Endothelial cell (in vitro differentiated cells): ENCODE data around the gene CHST3. TPM values are rescaled to one million over a fixed set of nuclear protein-coding genes. Genes with fewer than 3 reads are reported as not detected.

Source experiments
- DNase-seq: peaks from one replicate; pipeline ENCODE4 v3.0.0; 2021; ENCODE audit warnings: low spot score
- H3K27ac Mint-ChIP-seq: one replicate; pipeline ENCODE4 v1.8.0; 2021; ENCODE audit warnings: mixed read lengths, inconsistent platforms; ENCODE audit not compliant: unreplicated experiment
- H3K27me3 Mint-ChIP-seq: one replicate; pipeline ENCODE4 v1.8.0; 2021; ENCODE audit warnings: mild to moderate bottlenecking, moderate library complexity, mixed read lengths, inconsistent platforms; ENCODE audit not compliant: unreplicated experiment
- H3K36me3 Mint-ChIP-seq: one replicate; pipeline ENCODE4 v1.8.0; 2021; ENCODE audit warnings: mild to moderate bottlenecking, low read depth, mixed read lengths, inconsistent platforms; ENCODE audit not compliant: unreplicated experiment
- H3K4me1 Mint-ChIP-seq: one replicate; pipeline ENCODE4 v1.8.0; 2021; ENCODE audit warnings: mild to moderate bottlenecking, mixed read lengths, inconsistent platforms; ENCODE audit not compliant: unreplicated experiment
- H3K4me3 Mint-ChIP-seq: one replicate; pipeline ENCODE4 v1.8.0; 2021; ENCODE audit warnings: mild to moderate bottlenecking, mixed read lengths, inconsistent platforms; ENCODE audit not compliant: unreplicated experiment
- H3K9me3 Mint-ChIP-seq: one replicate; pipeline ENCODE4 v1.8.0; 2021; ENCODE audit warnings: mixed read lengths, inconsistent platforms; ENCODE audit not compliant: unreplicated experiment
- total RNA-seq: library from RNA; stranded (reverse); fragmentation: NEBNext Ultra II Directional; extraction: Animal tissue kit (Norgen Biotek cat#: 25700); gene quantifications from one replicate; pipeline ENCODE4 v1.2.1, GENCODE V29; 2021; ENCODE audit not compliant: unreplicated experiment
- TF ChIP-seq, protein P1 (sequence below): fragments of 200-600 bp; sonication (generic); IDR thresholded peaks from one replicate; pipeline ENCODE4 v1.5.0; 2021; ENCODE audit warnings: antibody characterized with exemption; ENCODE audit not compliant: unreplicated experiment

Gene CHST3
- total RNA-seq, 1 donor from 2014 or later, result 3.8 TPM

DNA sequence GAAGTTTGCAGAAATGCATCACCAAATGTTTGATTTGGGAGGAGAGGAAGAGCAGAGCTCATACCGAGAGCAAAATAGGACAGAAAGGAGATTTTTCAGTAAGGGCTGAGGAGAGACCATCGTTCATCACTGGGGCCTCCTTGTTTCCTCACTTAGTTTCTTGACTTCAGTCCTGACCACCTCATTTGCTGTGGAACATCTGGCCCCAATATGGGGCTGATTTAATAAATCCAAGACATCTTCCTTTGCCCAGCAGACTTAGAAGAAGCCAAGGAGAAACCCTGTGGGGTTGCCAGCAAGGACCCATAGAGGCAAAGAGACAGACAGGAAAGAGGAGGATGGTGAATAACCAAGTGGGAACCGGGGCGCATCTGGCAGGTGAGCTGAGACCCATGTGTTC, 60.4 kb downstream of the CHST3 start:
- TF ChIP-seq, protein P1, sequence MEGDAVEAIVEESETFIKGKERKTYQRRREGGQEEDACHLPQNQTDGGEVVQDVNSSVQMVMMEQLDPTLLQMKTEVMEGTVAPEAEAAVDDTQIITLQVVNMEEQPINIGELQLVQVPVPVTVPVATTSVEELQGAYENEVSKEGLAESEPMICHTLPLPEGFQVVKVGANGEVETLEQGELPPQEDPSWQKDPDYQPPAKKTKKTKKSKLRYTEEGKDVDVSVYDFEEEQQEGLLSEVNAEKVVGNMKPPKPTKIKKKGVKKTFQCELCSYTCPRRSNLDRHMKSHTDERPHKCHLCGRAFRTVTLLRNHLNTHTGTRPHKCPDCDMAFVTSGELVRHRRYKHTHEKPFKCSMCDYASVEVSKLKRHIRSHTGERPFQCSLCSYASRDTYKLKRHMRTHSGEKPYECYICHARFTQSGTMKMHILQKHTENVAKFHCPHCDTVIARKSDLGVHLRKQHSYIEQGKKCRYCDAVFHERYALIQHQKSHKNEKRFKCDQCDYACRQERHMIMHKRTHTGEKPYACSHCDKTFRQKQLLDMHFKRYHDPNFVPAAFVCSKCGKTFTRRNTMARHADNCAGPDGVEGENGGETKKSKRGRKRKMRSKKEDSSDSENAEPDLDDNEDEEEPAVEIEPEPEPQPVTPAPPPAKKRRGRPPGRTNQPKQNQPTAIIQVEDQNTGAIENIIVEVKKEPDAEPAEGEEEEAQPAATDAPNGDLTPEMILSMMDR, result no peak
- Mint-ChIP-seq H3K4me3 (no peak overlapping the region), H3K27ac (no peak overlapping the region), H3K4me1 (peaks cover 6% of the 10 kb centered on the region), H3K27me3 (peaks cover 6% of the 10 kb centered on the region), H3K9me3 (no peaks in the 10 kb centered on the region), H3K36me3 (no peaks in the 10 kb centered on the region)
- no peak for DNase-seq

DNA sequence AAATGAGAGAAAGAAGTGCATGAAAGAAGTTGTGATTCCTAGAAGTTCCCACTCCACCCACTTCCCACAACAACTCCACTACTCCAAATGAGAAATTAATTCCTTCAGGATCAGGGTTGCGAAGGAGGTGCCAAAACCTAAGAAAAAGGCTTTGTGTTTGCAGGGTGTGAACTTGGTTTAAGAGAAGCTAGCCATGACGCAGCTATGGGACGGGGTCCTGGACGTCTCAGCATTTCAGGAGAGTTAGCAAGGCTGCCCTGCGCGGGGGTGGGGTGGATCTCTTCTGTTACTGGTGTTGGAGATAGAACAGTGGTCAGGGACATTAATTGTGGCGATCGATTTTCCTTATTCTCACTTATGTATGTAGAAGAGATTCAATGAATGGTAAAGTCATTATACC, 61.2 kb downstream of the CHST3 start:
- H3K27me3 Mint-ChIP-seq, result peaks cover 4% of the 10 kb centered on the region
- H3K36me3 Mint-ChIP-seq, result no peaks in the 10 kb centered on the region
- TF ChIP-seq, protein P1, result no peak
- H3K27ac Mint-ChIP-seq, result no peak overlapping the region
- no peak overlapping the region for H3K4me3 Mint-ChIP-seq
- H3K4me1 Mint-ChIP-seq, result peaks cover 6% of the 10 kb centered on the region
- no peak for DNase-seq
- no peaks in the 10 kb centered on the region for H3K9me3 Mint-ChIP-seq

DNA sequence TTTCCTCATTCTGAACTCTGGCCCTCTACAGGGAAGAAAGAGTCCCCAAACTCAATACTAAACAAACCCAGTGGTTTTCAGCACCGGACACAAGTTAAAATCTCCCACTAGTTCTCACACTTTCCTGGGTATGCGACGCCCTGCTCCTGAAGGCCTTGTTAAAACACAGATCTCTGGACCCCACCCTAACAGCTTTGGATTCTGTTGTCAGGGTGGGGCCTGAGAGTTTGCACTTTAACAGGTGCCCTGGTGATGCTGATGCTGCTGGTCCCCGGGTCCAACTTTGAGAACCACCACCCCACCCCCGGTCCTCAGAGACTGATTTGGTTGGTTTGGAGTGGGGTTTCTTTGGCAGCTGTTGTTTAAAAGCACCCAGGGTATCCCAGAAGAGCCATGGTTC, 61.6 kb downstream of the CHST3 start:
- Mint-ChIP-seq H3K27me3 (peaks cover 5% of the 10 kb centered on the region), H3K4me3 (no peak overlapping the region), H3K36me3 (no peaks in the 10 kb centered on the region), H3K9me3 (no peaks in the 10 kb centered on the region), H3K4me1 (peaks cover 6% of the 10 kb centered on the region), H3K27ac (no peak overlapping the region)
- no peak for DNase-seq
- TF ChIP-seq, protein P1, result no peak

DNA sequence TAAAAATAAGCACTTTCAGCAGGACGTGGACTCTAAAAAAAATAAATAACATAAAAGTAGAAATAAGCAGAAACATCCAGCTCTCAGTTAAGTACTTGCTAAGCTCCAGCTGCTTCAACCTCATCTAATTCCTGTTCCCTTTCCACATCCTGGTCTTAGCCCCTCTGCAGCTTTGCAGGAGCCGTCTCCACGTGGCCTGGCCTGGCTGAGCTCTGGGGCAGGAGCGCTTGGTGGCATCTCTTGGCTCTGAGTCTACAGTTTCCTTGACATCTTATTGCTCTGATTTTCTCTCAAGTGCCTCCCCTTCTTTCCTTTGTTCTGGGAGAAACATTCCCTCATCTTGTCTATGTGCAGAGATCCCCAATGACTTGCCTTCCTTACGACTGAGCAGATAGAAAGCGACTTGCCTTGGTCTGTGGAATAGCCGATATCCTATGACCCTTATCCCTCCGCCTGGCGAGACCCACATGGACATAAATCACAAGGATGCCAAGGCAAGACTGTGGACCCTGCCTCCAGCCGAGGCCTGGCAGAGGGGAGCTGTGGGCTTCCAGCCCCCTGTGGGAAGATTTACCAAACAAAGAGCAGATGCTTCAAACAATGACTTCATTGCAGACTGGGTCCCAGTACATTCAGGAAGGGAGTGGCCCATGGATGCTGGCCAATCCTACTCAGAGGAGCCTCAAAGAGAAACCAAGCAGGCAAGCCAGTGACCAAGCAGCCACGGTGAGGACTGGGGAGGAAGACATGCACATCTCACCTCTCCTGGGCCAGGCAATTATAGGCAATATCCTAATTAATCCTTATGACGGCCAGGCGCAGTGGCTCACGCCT, 62.3 kb downstream of the CHST3 start:
- Mint-ChIP-seq H3K27ac (no peak overlapping the region), H3K9me3 (no peaks in the 10 kb centered on the region)

DNA sequence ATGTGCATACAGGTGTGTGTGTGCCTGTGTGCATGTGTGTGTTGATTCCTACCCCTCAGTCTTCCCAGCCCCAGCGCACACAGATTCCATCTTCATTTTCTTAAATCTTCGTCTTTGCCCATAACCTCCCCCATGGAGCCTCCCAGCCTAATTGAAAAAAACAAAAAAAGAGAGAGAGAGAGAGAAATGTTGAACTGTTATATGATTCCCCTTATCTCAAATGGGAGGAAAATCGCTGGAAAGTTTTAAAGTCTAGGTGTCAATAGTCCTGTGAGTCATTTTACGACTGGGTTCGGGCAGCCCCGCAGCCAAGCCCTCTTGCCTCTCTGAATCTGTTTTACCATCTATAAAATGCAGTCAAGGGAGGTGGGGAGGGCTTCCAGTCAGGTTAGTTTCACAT, 63.3 kb downstream of the CHST3 start:
- no peak overlapping the region for H3K27ac Mint-ChIP-seq

More for the DNA sequence above, 62.3 kb downstream of the CHST3 start:
- H3K27me3 Mint-ChIP-seq, result peaks cover 5% of the 10 kb centered on the region
- TF ChIP-seq, protein P1, result no peak
- no peaks in the 10 kb centered on the region for H3K36me3 Mint-ChIP-seq
- H3K4me1 Mint-ChIP-seq, result peaks cover 6% of the 10 kb centered on the region
- no peak for DNase-seq
- no peak overlapping the region for H3K4me3 Mint-ChIP-seq

More for the DNA sequence above, 63.3 kb downstream of the CHST3 start:
- Mint-ChIP-seq H3K9me3 (no peaks in the 10 kb centered on the region), H3K4me3 (no peak overlapping the region), H3K27me3 (peaks cover 5% of the 10 kb centered on the region), H3K4me1 (peaks cover 6% of the 10 kb centered on the region), H3K36me3 (no peaks in the 10 kb centered on the region)
- TF ChIP-seq, protein P1, result no peak
- DNase-seq, result no peak
